Transverse colon (tissue), 4 donors: ENCODE data around the gene MEIOC. TPM values are rescaled to one million over a fixed set of nuclear protein-coding genes. Genes with fewer than 3 reads are reported as not detected.
A peak's percentile ranks its signal among the peaks of the same experiment; 100 is the strongest.
"Not testable (repeated sequence)": the region's sequence is repeated elsewhere in the genome, so short reads cannot be mapped to it uniquely, and the experiment has no call there.

Experiments used
- DNase-seq: peaks from one replicate; pipeline ENCODE4 v3.0.0-alpha.2; 2019
- H3K27ac ChIP-seq, 4 donors: fragments of 200-600 bp; sonication (generic); 2 replicates each; pipeline ENCODE4 v1.5.1; 2016 to 2018; ENCODE audit warnings: inconsistent platforms in 4 of 4
- H3K27me3 ChIP-seq: fragments of 200-600 bp; sonication (generic); 2 replicates; pipeline ENCODE4 v1.5.1; 2017; ENCODE audit warnings: inconsistent platforms
- H3K36me3 ChIP-seq, 4 donors: fragments of 200-600 bp; sonication (generic); 2 replicates each; pipeline ENCODE4 v1.5.1; 2017 to 2019; ENCODE audit warnings: inconsistent platforms in 4 of 4
- H3K4me1 ChIP-seq, 4 donors: fragments of 200-600 bp; sonication (generic); 2 replicates each; pipeline ENCODE4 v1.5.1; 2017 to 2020; ENCODE audit warnings: inconsistent platforms in 4 of 4
- H3K4me3 ChIP-seq, 4 donors: fragments of 200-600 bp; sonication (generic); 1 replicate in 1 of 4; 2 replicates in 3 of 4; pipeline versions ENCODE4 v1.5.1 to v1.6.1; 2017 to 2019; ENCODE audit warnings: inconsistent platforms in 4 of 4
- H3K9me3 ChIP-seq, 2 donors: fragments of 200-600 bp; sonication (generic); 2 replicates each; pipeline ENCODE4 v1.5.1; 2017 to 2019; ENCODE audit warnings: inconsistent platforms in 2 of 2
- CTCF ChIP-seq, 5 experiments: fragments of 200-600 bp in 3 of 5; fragments of 450-650 bp in 2 of 5; sonication (generic) in 3 of 5; IDR thresholded peaks; 1 replicate in 2 of 5; 2 replicates in 3 of 5; pipeline ENCODE4 v1.5.1; 2016 to 2017; ENCODE audit warnings: antibody characterized with exemption in 5 of 5, inconsistent platforms in 3 of 5, mild to moderate bottlenecking in 2 of 5, moderate library complexity in 1 of 5
- EP300 ChIP-seq: sonication (generic); formaldehyde crosslinking; IDR thresholded peaks from one replicate; pipeline ENCODE4 v1.6.1; 2017; ENCODE audit warnings: antibody characterized with exemption, low read depth
- POLR2A ChIP-seq: fragments of 450-650 bp; IDR thresholded peaks from one replicate; pipeline ENCODE4 v1.6.1; 2016; ENCODE audit warnings: antibody characterized with exemption, mild to moderate bottlenecking, moderate library complexity
- POLR2AphosphoS5 ChIP-seq, 3 donors: sonication (generic); formaldehyde crosslinking; IDR thresholded peaks; one replicate each; pipeline ENCODE4 v1.6.1; 2016; ENCODE audit warnings: antibody characterized with exemption in 3 of 3
- WGBS, 2 donors: methylation state at CpG; one replicate each; pipeline ENCODE4 v1.1.5; 2018; ENCODE audit warnings: low coverage in 1 of 2; 5-methylcytosine and 5-hydroxymethylcytosine counted together
- in situ Hi-C, 4 donors: fragments of 200-750 bp; cut with MboI; loops; one replicate each; pipeline versions ENCODE4 v1.15.0 to v1.15.1; 2017; ENCODE audit warnings: low sequenced_read_pairs in 3 of 4, low pct_ligation_motif_present in 1 of 4, low pct_unique_long_range_greater_than_20kb in 1 of 4
- intact Hi-C: fragments of 100-400 bp; cut with DNase I; formaldehyde crosslinking; loops from one replicate; pipeline ENCODE4 v1.15.1; 2023; ENCODE audit warnings: low total_unique reads
- total RNA-seq, 4 donors: library from RNA; depleted of rRNA; stranded (reverse); fragments of >200 nt; gene quantifications; one replicate each; pipeline ENCODE4 v1.1.0, GENCODE V29; 2016

MEIOC gene
- total RNA-seq, 4 donors from 2014 or later = not detected

GRCh38 chr17:44677136-44677535, 20.9 kb downstream of the MEIOC start:
- no peaks in the 10 kb centered on the region for H3K27me3 ChIP-seq
- no peak for DNase-seq
- TF ChIP-seq POLR2A = no peak
- TF ChIP-seq POLR2AphosphoS5 (IDR thresholded peaks at IDR 0.05) = no peak
- TF ChIP-seq CTCF (IDR thresholded peaks at IDR 0.05) = no peak
- no peak for TF ChIP-seq EP300
- H3K27ac ChIP-seq = no peak overlapping the region
- WGBS, 2 donors = 58 to 70% methylated on average over 2 of the region's 2 CpGs
- in situ Hi-C loops (no loop called here), intact Hi-C loops (no loop called here)
- H3K4me1 ChIP-seq = no peaks in the 10 kb centered on the region
- H3K9me3 ChIP-seq = no peaks in the 10 kb centered on the region
- peaks cover 0 to 25% (median 8%) of the 10 kb centered on the region in 4 donors for H3K36me3 ChIP-seq
- no peak overlapping the region for H3K4me3 ChIP-seq

GRCh38 chr17:44683303-44683702, 27.0 kb downstream of the MEIOC start:
- H3K27ac ChIP-seq, H3K4me1 ChIP-seq, intact Hi-C loops, H3K4me3 ChIP-seq, DNase-seq, H3K27me3 ChIP-seq, H3K9me3 ChIP-seq, in situ Hi-C loops: not testable (repeated sequence)
- WGBS, 2 donors = 73 to 86% methylated on average over 1 to 4 of the region's 4 CpGs
- peaks cover 0 to 41% (median 13%) of the 10 kb centered on the region in 4 donors for H3K36me3 ChIP-seq

GRCh38 chr17:44687756-44688155, 31.5 kb downstream of the MEIOC start:
- intact Hi-C loops = no loop called here
- 83 to 100% methylated on average over 1 of the region's 1 CpG for WGBS, 2 donors
- no peak for DNase-seq
- no peaks in the 10 kb centered on the region for H3K9me3 ChIP-seq
- no peak overlapping the region for H3K27ac ChIP-seq
- H3K4me3 ChIP-seq = no peak overlapping the region
- in situ Hi-C loops = no loop called here
- peaks cover 0 to 12% (median 3%) of the 10 kb centered on the region in 4 donors for H3K36me3 ChIP-seq
- H3K27me3 ChIP-seq = no peaks in the 10 kb centered on the region
- TF ChIP-seq EP300 = no peak
- no peak for TF ChIP-seq POLR2A
- no peak for TF ChIP-seq POLR2AphosphoS5 (IDR thresholded peaks at IDR 0.05)
- no peak for TF ChIP-seq CTCF (IDR thresholded peaks at IDR 0.05)
- peaks cover 0 to 18% (median 14%) of the 10 kb centered on the region in 4 donors for H3K4me1 ChIP-seq

GRCh38 chr17:44688200-44688599, 31.9 kb downstream of the MEIOC start:
- Histone ChIP-seq H3K4me3 (peak overlapping the region in 1 of 4 donors; percentile 73), H3K36me3 (peaks cover 0 to 8% (median under 1%) of the 10 kb centered on the region in 4 donors), H3K4me1 (peaks cover 0 to 18% (median 14%) of the 10 kb centered on the region in 4 donors), H3K27me3 (no peaks in the 10 kb centered on the region), H3K9me3 (no peaks in the 10 kb centered on the region), H3K27ac (no peak overlapping the region)
- in situ Hi-C loops = no loop called here
- TF ChIP-seq POLR2AphosphoS5 (IDR thresholded peaks at IDR 0.05) (no peak), POLR2A (no peak), CTCF (IDR thresholded peaks at IDR 0.05) (no peak), EP300 (no peak)
- WGBS, 2 donors = 90 to 92% methylated on average over 2 of the region's 2 CpGs
- DNase-seq = no peak
- intact Hi-C loops = no loop called here
